HL-60/S4 (cell line): ENCODE measurements around the gene LRRK1.

Experiments
- in situ Hi-C: fragments of 300-500 bp; cut with MboI; formaldehyde crosslinking; loops from 2 replicates; pipeline ENCODE4 v1.14.3; 2022; ENCODE audit warnings: low sequenced_read_pairs

LRRK1 gene

GRCh38 chr15:100918690-100919480, at the start of gene LRRK1:
Gene LRRK1 (plus strand): TSS chr15:100919357. CDS start chr15:100924633, 5,276 bp downstream.
- in situ Hi-C loops: loop anchor here (5.0 to 25.0 kb wide), 2 partner anchors 88 to 343 kb away; partner anchors contain the start of gene CHSY1

GRCh38 chr15:100873029-100873677, 46.0 kb upstream of the LRRK1 start:
- in situ Hi-C loops: no loop called here

GRCh38 chr15:100875495-100875894, 43.7 kb upstream of the LRRK1 start:
- in situ Hi-C loops: no loop called here

- in situ Hi-C loops: no loop called here
Observed at GRCh38 chr15:100875976-100876375, 43.2 kb upstream of the LRRK1 start.

- in situ Hi-C loops: no loop called here
Observed at GRCh38 chr15:100877551-100877950, 41.6 kb upstream of the LRRK1 start.

- in situ Hi-C loops: no loop called here
Observed at GRCh38 chr15:100878130-100878529, 41.0 kb upstream of the LRRK1 start.

- in situ Hi-C loops: no loop called here
Observed at GRCh38 chr15:100878648-100879047, 40.5 kb upstream of the LRRK1 start.

- in situ Hi-C loops: no loop called here
Observed at GRCh38 chr15:100879061-100879463, 40.1 kb upstream of the LRRK1 start.

- in situ Hi-C loops: no loop called here
Observed at GRCh38 chr15:100879464-100880138, 39.6 kb upstream of the LRRK1 start, which contains the start of gene ALDH1A3. Gene ALDH1A3 (plus strand): TSS chr15:100879831. CDS start chr15:100879908, 77 bp downstream.

GRCh38 chr15:100880139-100880896, 38.8 kb upstream of the LRRK1 start:
- in situ Hi-C loops: no loop called here

GRCh38 chr15:100880897-100881242, 38.3 kb upstream of the LRRK1 start:
- in situ Hi-C loops: no loop called here

- in situ Hi-C loops: no loop called here
Observed at GRCh38 chr15:100881573-100882336, 37.4 kb upstream of the LRRK1 start.

- in situ Hi-C loops: no loop called here
Observed at GRCh38 chr15:100885116-100885515, 34.0 kb upstream of the LRRK1 start.

GRCh38 chr15:100885811-100886210, 33.3 kb upstream of the LRRK1 start:
- in situ Hi-C loops: no loop called here

GRCh38 chr15:100887211-100887913, 31.8 kb upstream of the LRRK1 start:
- in situ Hi-C loops: no loop called here

GRCh38 chr15:100889385-100890050, 29.6 kb upstream of the LRRK1 start:
- in situ Hi-C loops: no loop called here

- in situ Hi-C loops: no loop called here
Observed at GRCh38 chr15:100890051-100890720, 29.0 kb upstream of the LRRK1 start.

GRCh38 chr15:100890850-100891249, 28.3 kb upstream of the LRRK1 start:
- in situ Hi-C loops: no loop called here
